GM12878 (cell line): ENCODE results near the gene STX12. TPM values are rescaled to one million over a fixed set of nuclear protein-coding genes. Genes with fewer than 3 reads are reported as not detected.
A peak's percentile ranks its signal among the peaks of the same experiment; 100 is the strongest.

Experiments used
- ATAC-seq: fragments of 200-7000 bp; cut with Tn5 transposase; 3 replicates; pipeline ENCODE4 v1.9.1; 2020; ENCODE audit warnings: mild to moderate bottlenecking, moderate library complexity
- BruUV-seq: library from RNA; stranded (reverse); fragments of 400-500 nt; replicated peaks from 2 replicates; lab custom pipeline; 2021; lab: Mats Ljungman, UMichigan
- CTCF ChIA-PET: fragments of 300-600 bp; sonication (Branson Sonifier 250); formaldehyde crosslinking; extraction: SDS; loops from one replicate; lab custom pipeline; 2021; ENCODE audit warnings: inconsistent platforms; lab: Yijun Ruan, JAX
- POLR2A ChIA-PET: fragments of 350-600 bp; formaldehyde crosslinking; extraction: SDS; loops from one replicate; lab custom pipeline; 2021; ENCODE audit warnings: inconsistent platforms; lab: Charles Lee
- RAD21 ChIA-PET: fragments of 300-600 bp; sonication (Branson Sonifier 250); formaldehyde crosslinking; loops from one replicate; lab custom pipeline; 2023; ENCODE audit warnings: antibody characterized with exemption; ENCODE audit not compliant: unreplicated experiment; lab: Charles Lee
- SMC1A ChIA-PET: fragments of 300-600 bp; sonication (Branson Sonifier 250); formaldehyde crosslinking; loops from one replicate; lab custom pipeline; 2023; ENCODE audit not compliant: unreplicated experiment, uncharacterized antibody; lab: Charles Lee
- DNase-seq: peaks from one replicate; pipeline ENCODE4 v3.0.0-alpha.2; 2011; ENCODE audit warnings: low read depth, low spot score
- FAIRE-seq: peaks from 3 replicates; lab custom pipeline; 2011; peaks lifted over from hg19 to GRCh38; lab: Jason Lieb, UNC
- H2AFZ ChIP-seq: 2 replicates; pipeline ENCODE4 v1.6.0; 2011; ENCODE audit warnings: low read depth, low read length, control low read depth; ENCODE audit not compliant: control insufficient read depth
- H3K27ac ChIP-seq: 2 replicates; pipeline ENCODE4 v1.5.1; 2011; ENCODE audit warnings: control low read depth; ENCODE audit not compliant: control insufficient read depth, insufficient read depth
- H3K27me3 ChIP-seq, 2 experiments: replicated peaks in 1 of 2; 2 replicates each; pipeline versions ENCODE4 v1.6.0 to v1.6.1; 2011; ENCODE audit warnings: low read length in 1 of 2; ENCODE audit not compliant: control insufficient read depth in 2 of 2, insufficient read depth in 2 of 2
- H3K36me3 ChIP-seq, 2 experiments: 2 replicates each; pipeline ENCODE4 v1.5.1; 2011; ENCODE audit warnings: low read length in 1 of 2; ENCODE audit not compliant: control insufficient read depth in 2 of 2, insufficient read depth in 2 of 2
- H3K4me1 ChIP-seq: 2 replicates; pipeline ENCODE4 v1.6.1; 2011; ENCODE audit warnings: mild to moderate bottlenecking, low read length, moderate library complexity, mixed read lengths; ENCODE audit not compliant: control insufficient read depth, insufficient read depth
- H3K4me2 ChIP-seq: 2 replicates; pipeline ENCODE4 v1.6.0; 2011; ENCODE audit warnings: control low read depth; ENCODE audit not compliant: control insufficient read depth, insufficient read depth
- H3K4me3 ChIP-seq: fragments of 200-600 bp; sonication (generic); 2 replicates; pipeline ENCODE4 v1.5.1; 2016
- H3K79me2 ChIP-seq: 2 replicates; pipeline ENCODE4 v1.6.0; 2011; ENCODE audit warnings: low read length; ENCODE audit not compliant: control insufficient read depth, insufficient read depth
- H3K9ac ChIP-seq: 2 replicates; pipeline ENCODE4 v1.8.0; 2011; ENCODE audit warnings: low read length, control low read depth, mixed read lengths; ENCODE audit not compliant: control insufficient read depth, insufficient read depth
- H3K9me3 ChIP-seq: replicated peaks from 3 replicates; pipeline ENCODE4 v1.5.1; 2011; ENCODE audit warnings: mild to moderate bottlenecking, low read length; ENCODE audit not compliant: control insufficient read depth, insufficient read depth
- H4K20me1 ChIP-seq: 2 replicates; pipeline ENCODE4 v1.6.0; 2011; ENCODE audit not compliant: control insufficient read depth, insufficient read depth
- BHLHE40 ChIP-seq, 2 experiments: fragments of 450-650 bp in 1 of 2; IDR thresholded peaks; 2 replicates each; pipeline ENCODE4 v1.6.1; 2011 to 2017; ENCODE audit warnings: low read depth in 2 of 2, borderline replicate concordance in 1 of 2, improper control_type of control experiment in 1 of 2, low read length in 1 of 2, mild to moderate bottlenecking in 1 of 2
- CTCF ChIP-seq, 3 experiments: IDR thresholded peaks in 2 of 3; conservative IDR thresholded peaks in 1 of 3; 2 replicates each; pipeline ENCODE4 v1.5.1; 2011; ENCODE audit warnings: low read depth in 3 of 3, low read length in 3 of 3, mild to moderate bottlenecking in 3 of 3, control low read depth in 2 of 3, moderate library complexity in 2 of 3, inconsistent platforms in 1 of 3, mixed read lengths in 1 of 3; ENCODE audit not compliant: control insufficient read depth in 2 of 3, insufficient read depth in 1 of 3; ENCODE audit errors: extremely low read depth in 1 of 3
- EED ChIP-seq: sonication (generic); IDR thresholded peaks from 2 replicates; pipeline ENCODE4 v1.6.1; 2016; ENCODE audit warnings: antibody characterized with exemption, low read depth
- GATAD2B ChIP-seq: fragments of 450-650 bp; conservative IDR thresholded peaks from 2 replicates; pipeline ENCODE4 v1.6.1; 2017; ENCODE audit warnings: low read depth, mild to moderate bottlenecking, moderate library complexity
- LARP7 ChIP-seq: fragments of 450-650 bp; IDR thresholded peaks from 2 replicates; pipeline ENCODE4 v1.6.1; 2017; ENCODE audit warnings: mild to moderate bottlenecking
- MXI1 ChIP-seq: fragments of 150-350 bp; IDR thresholded peaks from 2 replicates; pipeline ENCODE4 v1.6.1; 2011; ENCODE audit warnings: low read depth, mild to moderate bottlenecking, inconsistent platforms, low read length, improper control_type of control experiment
- NR2C2 ChIP-seq: IDR thresholded peaks from 2 replicates; pipeline ENCODE4 v1.6.1; 2011; ENCODE audit warnings: borderline replicate concordance, low read depth; ENCODE audit not compliant: control insufficient read depth, insufficient read length
- SIN3A ChIP-seq: IDR thresholded peaks from 2 replicates; pipeline ENCODE4 v1.6.1; 2012; ENCODE audit warnings: low read depth, low read length, improper control_type of control experiment
- SUZ12 ChIP-seq: fragments of 200-600 bp; sonication (generic); IDR thresholded peaks from one replicate; pipeline ENCODE4 v1.6.1; 2018; ENCODE audit warnings: antibody characterized with exemption, mild to moderate bottlenecking; ENCODE audit not compliant: unreplicated experiment
- ZNF384 ChIP-seq: IDR thresholded peaks from 2 replicates; pipeline ENCODE4 v1.6.1; 2012; ENCODE audit warnings: low read depth, mild to moderate bottlenecking, low read length, improper control_type of control experiment, borderline replicate concordance
- WGBS: methylation state at CpG from one replicate; pipeline ENCODE4 v1.1.6; 2016; ENCODE audit warnings: low lambda C conversion rate; ENCODE audit not compliant: insufficient replicate concordance, insufficient coverage; ENCODE audit errors: missing lambda C conversion rate; 5-methylcytosine and 5-hydroxymethylcytosine counted together
- in situ Hi-C: fragments of 300-500 bp; cut with MboI; formaldehyde crosslinking; loops from 9 replicates; pipeline ENCODE4 v1.14.3; 2018; ENCODE audit warnings: mixed read lengths
- intact Hi-C: fragments of 100-400 bp; cut with micrococcal nuclease; formaldehyde crosslinking; loops from one replicate; pipeline ENCODE4 v1.14.2; 2022; ENCODE audit not compliant: unreplicated experiment
- polyA plus RNA-seq, 11 experiments: library from polyadenylated mRNA; depleted of rRNA in 4 of 11; unstranded in 6 of 11; stranded (reverse) in 5 of 11; fragments of >200 nt; fragmentation: Nextera tagmentation in 4 of 11; fragmentation: Illumina TruSeq in 1 of 11; extraction: Ambion mirVana in 4 of 11; extraction: Trizol in 1 of 11; gene quantifications; 1 replicate in 1 of 11; 2 replicates in 10 of 11; pipeline versions ENCODE4 v1.2.1 to v1.2.3, GENCODE V29; 2011 to 2016; ENCODE audit warnings: inconsistent platforms in 2 of 11, missing spikeins in 2 of 11, low read depth in 1 of 11
- total RNA-seq, 4 experiments: library from RNA; depleted of rRNA in 3 of 4; stranded (reverse); fragments of >200 nt in 3 of 4; fragmentation: Illumina TruSeq in 1 of 4; extraction: Trizol in 1 of 4; gene quantifications; 2 replicates each; pipeline versions ENCODE4 v1.2.1 to v1.2.3, GENCODE V29; 2013 to 2021
- TF ChIP-seq, protein P1 (sequence below): fragments of 450-650 bp; conservative IDR thresholded peaks from 2 replicates; pipeline ENCODE4 v1.6.1; 2017; ENCODE audit warnings: mild to moderate bottlenecking, moderate library complexity
- TF ChIP-seq, protein P2 (sequence below): fragments of 450-650 bp; IDR thresholded peaks from 2 replicates; pipeline ENCODE4 v1.6.1; 2017; ENCODE audit warnings: mild to moderate bottlenecking, moderate library complexity

STX12 gene
- total and polyA plus RNA-seq, 10 of the 15 experiments (the other 5 are each of a cell fraction or from before 2014, with no cell fraction given): 20.2 to 35.0 (median 28.1) TPM

DNA sequence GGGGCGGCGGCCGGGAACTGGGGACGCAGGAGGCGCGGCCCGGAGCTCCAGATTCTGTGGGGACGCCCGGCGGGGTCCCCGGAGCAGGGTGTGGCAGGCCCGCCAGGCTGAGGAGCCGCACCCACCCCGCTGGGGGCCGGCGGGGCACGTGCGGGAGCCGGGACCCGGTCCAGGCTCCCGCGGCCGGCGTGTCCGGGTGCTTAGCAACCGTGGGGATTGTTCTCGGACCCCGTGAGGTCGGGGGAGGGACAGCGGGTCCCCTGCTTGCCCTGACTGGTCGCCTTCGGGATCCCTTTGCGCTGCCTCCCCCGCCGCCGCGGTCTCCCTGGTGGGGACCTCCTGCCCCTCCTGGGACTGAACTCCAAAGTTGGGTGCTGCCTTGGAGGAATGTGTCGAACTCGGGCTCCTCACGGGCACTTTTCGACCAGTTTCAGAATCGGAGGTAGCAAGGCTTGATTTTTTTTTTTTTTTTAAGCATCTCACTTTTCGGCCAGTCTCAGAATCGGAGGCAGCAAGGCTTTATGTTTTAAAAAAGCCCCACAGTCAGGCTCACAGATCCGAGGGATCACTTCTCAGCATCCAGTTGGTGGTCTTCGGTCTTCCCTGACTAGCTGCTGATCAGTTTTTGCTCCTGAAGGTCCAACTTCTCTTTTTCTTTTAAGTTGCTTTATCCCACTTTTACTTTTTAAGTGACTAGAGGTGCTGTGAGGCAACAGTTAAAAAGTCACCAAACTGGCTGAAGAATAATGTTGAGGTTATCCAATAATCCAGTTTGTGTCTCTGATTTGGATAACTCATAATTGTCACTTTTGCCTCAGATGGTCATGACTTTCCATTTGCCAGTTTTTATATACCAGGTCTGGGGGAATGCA lies 46.6 kb upstream of the STX12 start:
- peak overlapping the region; percentile 82 for H2AFZ ChIP-seq
- CTCF ChIA-PET: interaction anchor here (0.6 to 4.7 kb wide), 12 partner anchors 17 to 331 kb away, joined by 3 to 63 read pairs (median 3); partner anchors contain the start of genes IFI6 and STX12
- FAIRE-seq (no peak), DNase-seq (no peak), ATAC-seq (peak; percentile 65)
- H3K36me3 ChIP-seq: no peaks in the 10 kb centered on the region
- H3K27me3 ChIP-seq: no peaks in the 10 kb centered on the region
- peak overlapping the region; percentile 77 for H3K4me3 ChIP-seq
- SMC1A ChIA-PET: interaction anchor here (0.9 to 1.7 kb wide), 6 partner anchors 13 to 57 kb away, joined by 3 to 17 read pairs (median 8); partner anchors contain the start of genes IFI6 and STX12
- POLR2A ChIA-PET: interaction anchor here (0.5 to 1.8 kb wide), 7 partner anchors 24 to 1481 kb away, joined by 3 to 26 read pairs (median 5); partner anchors contain the start of gene STX12
- H3K9ac ChIP-seq: peak overlapping the region; percentile 83
- WGBS: under 1% methylated on average over 46 of the region's 46 CpGs
- H3K4me2 ChIP-seq: peak overlapping the region; percentile 89
- peaks cover 11% of the 10 kb centered on the region for H3K79me2 ChIP-seq
- RAD21 ChIA-PET: interaction anchor here (0.6 to 3.9 kb wide), 21 partner anchors 9 to 335 kb away, joined by 3 to 51 read pairs (median 4); partner anchors contain the start of genes AHDC1, IFI6, PPP1R8 and STX12
- in situ Hi-C loops: no loop called here
- H3K27ac ChIP-seq: peak overlapping the region; percentile 73
- H4K20me1 ChIP-seq: no peaks in the 10 kb centered on the region
- intact Hi-C loops: loop anchor here (10.0 kb wide), 1 partner anchor 108 kb away; the partner anchor contains the start of gene PPP1R8
- no peaks in the 10 kb centered on the region for H3K9me3 ChIP-seq
- TSS peak; percentile 79 for BruUV-seq
- H3K4me1 ChIP-seq: peaks cover 11% of the 10 kb centered on the region
- TF ChIP-seq, protein P1, sequence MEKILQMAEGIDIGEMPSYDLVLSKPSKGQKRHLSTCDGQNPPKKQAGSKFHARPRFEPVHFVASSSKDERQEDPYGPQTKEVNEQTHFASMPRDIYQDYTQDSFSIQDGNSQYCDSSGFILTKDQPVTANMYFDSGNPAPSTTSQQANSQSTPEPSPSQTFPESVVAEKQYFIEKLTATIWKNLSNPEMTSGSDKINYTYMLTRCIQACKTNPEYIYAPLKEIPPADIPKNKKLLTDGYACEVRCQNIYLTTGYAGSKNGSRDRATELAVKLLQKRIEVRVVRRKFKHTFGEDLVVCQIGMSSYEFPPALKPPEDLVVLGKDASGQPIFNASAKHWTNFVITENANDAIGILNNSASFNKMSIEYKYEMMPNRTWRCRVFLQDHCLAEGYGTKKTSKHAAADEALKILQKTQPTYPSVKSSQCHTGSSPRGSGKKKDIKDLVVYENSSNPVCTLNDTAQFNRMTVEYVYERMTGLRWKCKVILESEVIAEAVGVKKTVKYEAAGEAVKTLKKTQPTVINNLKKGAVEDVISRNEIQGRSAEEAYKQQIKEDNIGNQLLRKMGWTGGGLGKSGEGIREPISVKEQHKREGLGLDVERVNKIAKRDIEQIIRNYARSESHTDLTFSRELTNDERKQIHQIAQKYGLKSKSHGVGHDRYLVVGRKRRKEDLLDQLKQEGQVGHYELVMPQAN: peak; percentile 99
- TF ChIP-seq GATAD2B (peak; percentile 82), NR2C2 (no peak), EED (no peak), BHLHE40 (IDR thresholded peaks at IDR 0.05; ENCODE audit: borderline replicate concordance in 1 of 2, low read depth in 2 of 2, low read length in 1 of 2) (peak; percentile 78 to 92), SUZ12 (no peak), CTCF (IDR thresholded peaks at IDR 0.05 in 2 of 3, conservative IDR thresholded peaks at IDR 0.05 in 1 of 3; ENCODE audit: control insufficient read depth in 2 of 3, extremely low read depth in 1 of 3, insufficient read depth in 1 of 3, low read depth in 3 of 3, low read length in 3 of 3) (no peak), ZNF384 (peak; percentile 75), LARP7 (peak; percentile 78; the same call in 1 of the 2 replicates), MXI1 (peak; percentile 30; the same call in 1 of the 2 replicates), SIN3A (0 out of 2 replicates have a peak, but pooled peaks have one; percentile 15)
- TF ChIP-seq, protein P2, sequence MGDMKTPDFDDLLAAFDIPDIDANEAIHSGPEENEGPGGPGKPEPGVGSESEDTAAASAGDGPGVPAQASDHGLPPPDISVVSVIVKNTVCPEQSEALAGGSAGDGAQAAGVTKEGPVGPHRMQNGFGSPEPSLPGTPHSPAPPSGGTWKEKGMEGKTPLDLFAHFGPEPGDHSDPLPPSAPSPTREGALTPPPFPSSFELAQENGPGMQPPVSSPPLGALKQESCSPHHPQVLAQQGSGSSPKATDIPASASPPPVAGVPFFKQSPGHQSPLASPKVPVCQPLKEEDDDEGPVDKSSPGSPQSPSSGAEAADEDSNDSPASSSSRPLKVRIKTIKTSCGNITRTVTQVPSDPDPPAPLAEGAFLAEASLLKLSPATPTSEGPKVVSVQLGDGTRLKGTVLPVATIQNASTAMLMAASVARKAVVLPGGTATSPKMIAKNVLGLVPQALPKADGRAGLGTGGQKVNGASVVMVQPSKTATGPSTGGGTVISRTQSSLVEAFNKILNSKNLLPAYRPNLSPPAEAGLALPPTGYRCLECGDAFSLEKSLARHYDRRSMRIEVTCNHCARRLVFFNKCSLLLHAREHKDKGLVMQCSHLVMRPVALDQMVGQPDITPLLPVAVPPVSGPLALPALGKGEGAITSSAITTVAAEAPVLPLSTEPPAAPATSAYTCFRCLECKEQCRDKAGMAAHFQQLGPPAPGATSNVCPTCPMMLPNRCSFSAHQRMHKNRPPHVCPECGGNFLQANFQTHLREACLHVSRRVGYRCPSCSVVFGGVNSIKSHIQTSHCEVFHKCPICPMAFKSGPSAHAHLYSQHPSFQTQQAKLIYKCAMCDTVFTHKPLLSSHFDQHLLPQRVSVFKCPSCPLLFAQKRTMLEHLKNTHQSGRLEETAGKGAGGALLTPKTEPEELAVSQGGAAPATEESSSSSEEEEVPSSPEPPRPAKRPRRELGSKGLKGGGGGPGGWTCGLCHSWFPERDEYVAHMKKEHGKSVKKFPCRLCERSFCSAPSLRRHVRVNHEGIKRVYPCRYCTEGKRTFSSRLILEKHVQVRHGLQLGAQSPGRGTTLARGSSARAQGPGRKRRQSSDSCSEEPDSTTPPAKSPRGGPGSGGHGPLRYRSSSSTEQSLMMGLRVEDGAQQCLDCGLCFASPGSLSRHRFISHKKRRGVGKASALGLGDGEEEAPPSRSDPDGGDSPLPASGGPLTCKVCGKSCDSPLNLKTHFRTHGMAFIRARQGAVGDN: 0 out of 2 replicates have a peak, but pooled peaks have one; percentile 32
